Ishikawa (cell line): ENCODE results near the gene BTAF1.

Experiments
- CEBPB ChIP-seq: IDR thresholded peaks from 2 replicates; pipeline ENCODE4 v1.6.1; 2012
- CREB1 ChIP-seq: IDR thresholded peaks from 2 replicates; pipeline ENCODE4 v1.6.1; 2012; ENCODE audit warnings: low read depth
- EGR1 ChIP-seq: IDR thresholded peaks from 2 replicates; pipeline ENCODE4 v1.6.1; 2012
- EP300 ChIP-seq: IDR thresholded peaks from 2 replicates; pipeline ENCODE4 v1.6.1; 2012; ENCODE audit warnings: borderline replicate concordance
- FOXM1 ChIP-seq: IDR thresholded peaks from 2 replicates; pipeline ENCODE4 v1.6.1; 2012; ENCODE audit warnings: low read depth, borderline replicate concordance
- RAD21 ChIP-seq: IDR thresholded peaks from 2 replicates; pipeline ENCODE4 v1.6.1; 2012; ENCODE audit warnings: low read depth
- REST ChIP-seq: IDR thresholded peaks from 2 replicates; pipeline ENCODE4 v1.6.1; 2012; ENCODE audit warnings: low read depth, mild to moderate bottlenecking
- TAF1 ChIP-seq: IDR thresholded peaks from 2 replicates; pipeline ENCODE4 v1.6.1; 2012; ENCODE audit warnings: low read depth, mild to moderate bottlenecking
- TCF12 ChIP-seq: IDR thresholded peaks from 2 replicates; pipeline ENCODE4 v1.6.1; 2012; ENCODE audit warnings: low read depth
- TEAD4 ChIP-seq: IDR thresholded peaks from 2 replicates; pipeline ENCODE4 v1.6.1; 2012
- YY1 ChIP-seq: IDR thresholded peaks from 2 replicates; pipeline ENCODE4 v1.6.1; 2012; ENCODE audit warnings: low read depth
- ZBTB7A ChIP-seq: IDR thresholded peaks from 2 replicates; pipeline ENCODE4 v1.6.1; 2012; ENCODE audit warnings: low read depth
- TF ChIP-seq, protein P1 (sequence below): IDR thresholded peaks from 2 replicates; pipeline ENCODE4 v1.6.1; 2012

DNA sequence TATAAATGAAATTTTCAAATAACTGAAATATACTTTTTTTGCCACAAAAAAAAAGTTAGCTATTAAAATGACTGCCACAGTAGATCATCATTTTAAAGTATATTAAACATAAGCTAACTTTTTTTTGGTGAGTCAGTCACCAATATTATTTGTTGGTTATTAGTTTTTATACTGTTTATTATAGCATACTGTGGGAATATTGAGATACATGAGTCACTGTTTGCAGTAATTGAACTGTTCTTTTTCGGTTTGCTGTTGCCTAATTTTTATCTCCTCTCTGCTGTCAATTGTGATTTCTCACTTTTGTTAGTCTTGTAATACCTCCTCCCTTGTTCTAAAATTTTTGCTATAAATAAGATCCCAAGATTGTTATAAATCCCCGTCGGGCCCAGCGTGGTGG, 45.7 kb downstream of the BTAF1 start:
- no peak for TF ChIP-seq REST
- no peak for TF ChIP-seq FOXM1
- TF ChIP-seq EP300 = no peak
- TF ChIP-seq RAD21 = no peak
- TF ChIP-seq, protein P1, sequence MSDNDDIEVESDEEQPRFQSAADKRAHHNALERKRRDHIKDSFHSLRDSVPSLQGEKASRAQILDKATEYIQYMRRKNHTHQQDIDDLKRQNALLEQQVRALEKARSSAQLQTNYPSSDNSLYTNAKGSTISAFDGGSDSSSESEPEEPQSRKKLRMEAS = no peak
- no peak for TF ChIP-seq TAF1
- no peak for TF ChIP-seq EGR1
- no peak for TF ChIP-seq CREB1
- no peak for TF ChIP-seq CEBPB
- no peak for TF ChIP-seq ZBTB7A
- TF ChIP-seq YY1 = no peak
- no peak for TF ChIP-seq TEAD4
- TF ChIP-seq TCF12 = no peak
